GM13977 (cell line): ENCODE data around the gene RAB3IL1.

Source experiments
- DNase-seq: peaks from one replicate; pipeline ENCODE4 v3.0.0; 2012; ENCODE audit warnings: low spot score
- in situ Hi-C: fragments of 300-500 bp; cut with MboI; formaldehyde crosslinking; loops from one replicate; pipeline ENCODE4 v1.12.0; 2022; ENCODE audit warnings: low sequenced_read_pairs, low pct_unique_long_range_greater_than_20kb, mixed read lengths, inconsistent platforms; ENCODE audit not compliant: unreplicated experiment
- TF ChIP-seq, protein P1 (sequence below): IDR thresholded peaks from 2 replicates; pipeline ENCODE4 v1.5.1; 2012; ENCODE audit warnings: mild to moderate bottlenecking, control low read depth; ENCODE audit not compliant: insufficient read depth; ENCODE audit errors: extremely low read depth, missing control alignments

Gene RAB3IL1

DNA sequence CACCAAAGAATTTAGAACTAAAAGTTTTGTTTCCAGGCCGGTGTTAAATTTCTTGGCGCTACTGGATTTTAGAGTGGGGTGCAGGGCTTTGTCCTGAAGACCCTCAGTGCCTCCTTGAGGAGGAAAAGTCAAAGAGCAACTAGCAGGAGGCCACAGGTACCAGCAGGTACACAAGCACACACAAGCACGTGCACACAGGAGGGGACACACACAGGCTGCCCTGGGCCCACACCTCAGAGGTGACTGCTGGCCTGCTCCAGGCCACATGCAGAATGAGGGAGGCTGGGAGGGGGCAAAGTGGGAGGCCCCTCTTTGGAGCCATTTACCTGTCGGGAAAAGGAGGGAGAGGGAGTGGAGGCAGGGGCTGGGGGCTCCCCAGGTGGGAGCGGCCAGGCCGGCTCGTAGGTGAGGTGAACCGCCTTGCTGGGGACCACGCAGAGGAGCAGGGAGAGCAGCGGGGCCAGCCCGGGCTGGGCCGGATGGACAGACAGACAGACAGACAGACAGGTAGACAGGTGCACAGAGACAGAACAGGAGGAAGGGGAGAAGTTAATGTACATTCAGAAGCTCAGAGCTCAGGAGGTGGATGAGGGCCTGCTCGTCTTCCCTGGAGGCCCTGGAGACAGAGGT is 12.2 kb downstream of the RAB3IL1 start:
- in situ Hi-C loops = no loop called here
- DNase-seq = no peak
- TF ChIP-seq, protein P1, sequence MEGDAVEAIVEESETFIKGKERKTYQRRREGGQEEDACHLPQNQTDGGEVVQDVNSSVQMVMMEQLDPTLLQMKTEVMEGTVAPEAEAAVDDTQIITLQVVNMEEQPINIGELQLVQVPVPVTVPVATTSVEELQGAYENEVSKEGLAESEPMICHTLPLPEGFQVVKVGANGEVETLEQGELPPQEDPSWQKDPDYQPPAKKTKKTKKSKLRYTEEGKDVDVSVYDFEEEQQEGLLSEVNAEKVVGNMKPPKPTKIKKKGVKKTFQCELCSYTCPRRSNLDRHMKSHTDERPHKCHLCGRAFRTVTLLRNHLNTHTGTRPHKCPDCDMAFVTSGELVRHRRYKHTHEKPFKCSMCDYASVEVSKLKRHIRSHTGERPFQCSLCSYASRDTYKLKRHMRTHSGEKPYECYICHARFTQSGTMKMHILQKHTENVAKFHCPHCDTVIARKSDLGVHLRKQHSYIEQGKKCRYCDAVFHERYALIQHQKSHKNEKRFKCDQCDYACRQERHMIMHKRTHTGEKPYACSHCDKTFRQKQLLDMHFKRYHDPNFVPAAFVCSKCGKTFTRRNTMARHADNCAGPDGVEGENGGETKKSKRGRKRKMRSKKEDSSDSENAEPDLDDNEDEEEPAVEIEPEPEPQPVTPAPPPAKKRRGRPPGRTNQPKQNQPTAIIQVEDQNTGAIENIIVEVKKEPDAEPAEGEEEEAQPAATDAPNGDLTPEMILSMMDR = no peak

DNA sequence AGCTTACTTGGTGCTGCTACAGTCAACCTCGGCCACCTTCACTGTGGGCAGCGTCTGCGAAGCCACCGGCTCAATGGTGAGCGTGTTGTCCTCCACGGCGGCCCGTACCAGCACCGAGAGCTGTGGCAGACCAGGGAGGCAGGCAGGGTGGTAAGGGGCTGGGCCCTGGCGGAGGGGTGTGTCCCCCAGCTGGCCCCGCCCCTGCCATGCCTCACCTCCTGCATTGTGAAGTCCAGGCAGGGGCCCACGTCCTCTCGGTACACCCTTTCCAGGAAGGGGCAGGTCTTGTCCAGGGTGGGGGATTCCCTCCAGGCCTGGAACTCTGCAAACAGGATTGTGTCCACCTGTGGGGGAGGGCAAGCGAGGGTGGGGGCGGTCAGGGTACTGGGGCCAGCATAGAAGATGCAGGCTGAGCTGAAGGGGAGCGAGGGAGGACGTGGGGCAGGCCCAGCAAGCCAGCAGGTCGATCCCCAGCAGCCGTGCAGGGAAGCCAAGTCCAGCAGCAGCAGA is 12.8 kb downstream of the RAB3IL1 start:
- in situ Hi-C loops = no loop called here
- TF ChIP-seq, protein P1 = no peak
- DNase-seq = no peak

DNA sequence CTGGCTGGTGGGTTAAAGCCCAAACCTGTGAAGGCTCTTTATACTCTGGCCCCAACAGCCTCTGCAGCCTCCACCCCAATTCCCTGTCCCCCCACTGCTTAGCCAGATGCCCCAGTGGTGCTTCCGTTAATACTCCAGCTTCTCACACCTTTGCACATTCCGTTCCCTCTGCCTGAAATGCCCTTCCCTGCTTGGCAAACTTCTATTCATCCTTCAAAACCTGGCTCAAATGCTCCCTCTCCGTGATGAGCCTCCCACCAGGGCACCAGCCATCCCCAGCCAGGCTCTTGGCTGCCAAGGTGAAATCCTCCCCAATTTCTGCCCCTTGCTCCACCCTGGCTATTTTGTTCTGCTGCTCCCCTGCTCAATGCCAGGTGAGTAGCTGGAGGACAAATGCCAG is 13.5 kb downstream of the RAB3IL1 start:
- TF ChIP-seq, protein P1 = no peak
- in situ Hi-C loops = no loop called here
- DNase-seq = no peak

DNA sequence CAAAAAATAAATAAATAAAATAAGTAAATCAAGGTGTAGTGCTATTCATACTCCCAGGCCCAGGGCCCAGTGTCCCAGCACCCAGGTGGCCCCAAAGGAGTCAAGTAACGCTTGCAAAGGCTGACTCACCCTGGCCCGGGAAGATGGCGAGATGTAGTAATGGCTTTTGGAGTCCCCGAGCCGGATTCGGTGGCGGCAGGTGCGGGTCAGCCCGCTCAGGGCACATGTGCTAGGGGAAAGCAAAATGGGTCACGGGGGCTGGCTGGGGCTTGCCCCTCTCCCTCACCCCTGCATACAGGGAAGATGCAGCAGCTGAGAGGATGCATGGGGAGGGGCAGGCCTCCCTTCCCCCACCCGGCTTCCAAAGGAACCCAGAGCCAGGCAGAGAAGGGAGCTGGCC is 15.1 kb downstream of the RAB3IL1 start:
- no peak for DNase-seq
- TF ChIP-seq, protein P1 = no peak
- in situ Hi-C loops = no loop called here

DNA sequence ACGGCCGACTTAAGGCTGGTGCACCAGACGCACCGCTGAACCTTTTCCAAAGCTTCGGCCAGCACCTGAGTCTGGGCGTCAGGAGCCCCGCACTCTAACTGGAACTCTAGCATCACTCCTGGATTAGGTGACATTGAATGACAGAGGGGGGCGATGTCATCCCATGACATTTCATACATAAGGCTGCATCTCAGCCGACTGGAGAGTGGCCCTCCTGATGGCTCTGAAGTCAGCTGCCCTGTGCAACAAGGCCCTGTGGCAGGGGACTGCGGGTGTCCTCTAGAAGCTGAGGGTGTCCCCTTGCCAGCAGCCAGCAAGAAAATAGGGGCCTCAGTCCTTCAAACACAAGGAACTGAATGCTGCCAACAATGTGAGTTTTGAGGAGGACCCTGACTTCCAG is 16.0 kb downstream of the RAB3IL1 start:
- TF ChIP-seq, protein P1 = no peak
- in situ Hi-C loops = no loop called here
- DNase-seq = no peak

DNA sequence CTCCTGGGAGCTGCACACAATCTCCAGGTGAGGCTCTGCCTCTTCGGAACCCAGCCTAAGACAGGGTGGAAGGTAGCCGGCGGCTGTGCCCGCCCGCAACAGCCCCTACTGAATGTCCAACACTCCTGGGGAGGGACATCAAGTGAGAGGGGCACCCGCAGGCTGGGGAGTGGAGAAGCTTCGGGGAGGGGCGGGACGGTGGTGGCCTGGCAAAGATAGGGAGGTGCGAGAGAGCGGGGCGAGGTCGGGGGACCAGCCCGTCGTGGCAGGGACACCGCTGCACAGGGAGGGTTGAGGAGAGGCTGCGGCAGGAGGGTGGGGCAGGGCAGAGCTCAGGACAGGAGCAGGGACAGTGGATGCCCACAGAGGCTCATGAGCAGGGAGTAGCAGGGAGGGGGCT is 17.1 kb downstream of the RAB3IL1 start:
- in situ Hi-C loops = no loop called here
- TF ChIP-seq, protein P1 = no peak
- DNase-seq = no peak
